GM12878 (cell line): ENCODE results near the gene NFATC2. TPM values are rescaled to one million over a fixed set of nuclear protein-coding genes. Genes with fewer than 3 reads are reported as not detected.

ENCODE experiments used
- ATAC-seq: fragments of 200-7000 bp; cut with Tn5 transposase; 3 replicates; pipeline ENCODE4 v1.9.1; 2020; ENCODE audit warnings: mild to moderate bottlenecking, moderate library complexity
- BruUV-seq: library from RNA; stranded (reverse); fragments of 400-500 nt; replicated peaks from 2 replicates; lab custom pipeline; 2021; lab: Mats Ljungman, UMichigan
- CTCF ChIA-PET: fragments of 300-600 bp; sonication (Branson Sonifier 250); formaldehyde crosslinking; extraction: SDS; loops from one replicate; lab custom pipeline; 2021; ENCODE audit warnings: inconsistent platforms; lab: Yijun Ruan, JAX
- POLR2A ChIA-PET: fragments of 350-600 bp; formaldehyde crosslinking; extraction: SDS; loops from one replicate; lab custom pipeline; 2021; ENCODE audit warnings: inconsistent platforms; lab: Charles Lee
- RAD21 ChIA-PET: fragments of 300-600 bp; sonication (Branson Sonifier 250); formaldehyde crosslinking; loops from one replicate; lab custom pipeline; 2023; ENCODE audit warnings: antibody characterized with exemption; ENCODE audit not compliant: unreplicated experiment; lab: Charles Lee
- SMC1A ChIA-PET: fragments of 300-600 bp; sonication (Branson Sonifier 250); formaldehyde crosslinking; loops from one replicate; lab custom pipeline; 2023; ENCODE audit not compliant: unreplicated experiment, uncharacterized antibody; lab: Charles Lee
- DNase-seq: peaks from one replicate; pipeline ENCODE4 v3.0.0-alpha.2; 2011; ENCODE audit warnings: low read depth, low spot score
- FAIRE-seq: peaks from 3 replicates; lab custom pipeline; 2011; peaks lifted over from hg19 to GRCh38; lab: Jason Lieb, UNC
- H2AFZ ChIP-seq: 2 replicates; pipeline ENCODE4 v1.6.0; 2011; ENCODE audit warnings: low read depth, low read length, control low read depth; ENCODE audit not compliant: control insufficient read depth
- H3K27ac ChIP-seq: 2 replicates; pipeline ENCODE4 v1.5.1; 2011; ENCODE audit warnings: control low read depth; ENCODE audit not compliant: control insufficient read depth, insufficient read depth
- H3K27me3 ChIP-seq, 2 experiments: replicated peaks in 1 of 2; 2 replicates each; pipeline versions ENCODE4 v1.6.0 to v1.6.1; 2011; ENCODE audit warnings: low read length in 1 of 2; ENCODE audit not compliant: control insufficient read depth in 2 of 2, insufficient read depth in 2 of 2
- H3K36me3 ChIP-seq, 2 experiments: 2 replicates each; pipeline ENCODE4 v1.5.1; 2011; ENCODE audit warnings: low read length in 1 of 2; ENCODE audit not compliant: control insufficient read depth in 2 of 2, insufficient read depth in 2 of 2
- H3K4me1 ChIP-seq: 2 replicates; pipeline ENCODE4 v1.6.1; 2011; ENCODE audit warnings: mild to moderate bottlenecking, low read length, moderate library complexity, mixed read lengths; ENCODE audit not compliant: control insufficient read depth, insufficient read depth
- H3K4me2 ChIP-seq: 2 replicates; pipeline ENCODE4 v1.6.0; 2011; ENCODE audit warnings: control low read depth; ENCODE audit not compliant: control insufficient read depth, insufficient read depth
- H3K4me3 ChIP-seq: fragments of 200-600 bp; sonication (generic); 2 replicates; pipeline ENCODE4 v1.5.1; 2016
- H3K79me2 ChIP-seq: 2 replicates; pipeline ENCODE4 v1.6.0; 2011; ENCODE audit warnings: low read length; ENCODE audit not compliant: control insufficient read depth, insufficient read depth
- H3K9ac ChIP-seq: 2 replicates; pipeline ENCODE4 v1.8.0; 2011; ENCODE audit warnings: low read length, control low read depth, mixed read lengths; ENCODE audit not compliant: control insufficient read depth, insufficient read depth
- H3K9me3 ChIP-seq: replicated peaks from 3 replicates; pipeline ENCODE4 v1.5.1; 2011; ENCODE audit warnings: mild to moderate bottlenecking, low read length; ENCODE audit not compliant: control insufficient read depth, insufficient read depth
- H4K20me1 ChIP-seq: 2 replicates; pipeline ENCODE4 v1.6.0; 2011; ENCODE audit not compliant: control insufficient read depth, insufficient read depth
- CBFB ChIP-seq: IDR thresholded peaks from 2 replicates; pipeline ENCODE4 v1.6.1; 2016; ENCODE audit warnings: antibody characterized with exemption, low read depth
- FOS ChIP-seq: IDR thresholded peaks from 3 replicates; pipeline ENCODE4 v1.6.1; 2011; ENCODE audit warnings: borderline replicate concordance; ENCODE audit not compliant: insufficient read length; ENCODE audit errors: extremely low read depth
- NR2C2 ChIP-seq: IDR thresholded peaks from 2 replicates; pipeline ENCODE4 v1.6.1; 2011; ENCODE audit warnings: borderline replicate concordance, low read depth; ENCODE audit not compliant: control insufficient read depth, insufficient read length
- SIN3A ChIP-seq: IDR thresholded peaks from 2 replicates; pipeline ENCODE4 v1.6.1; 2012; ENCODE audit warnings: low read depth, low read length, improper control_type of control experiment
- SIX5 ChIP-seq: IDR thresholded peaks from 2 replicates; pipeline ENCODE4 v1.6.1; 2011; ENCODE audit warnings: mild to moderate bottlenecking, low read depth, low read length, moderate library complexity; ENCODE audit not compliant: severe bottlenecking
- SMAD1 ChIP-seq: fragments of 450-650 bp; IDR thresholded peaks from 2 replicates; pipeline ENCODE4 v1.6.1; 2018; ENCODE audit warnings: mild to moderate bottlenecking, low read depth; ENCODE audit not compliant: partially characterized antibody
- SMAD5 ChIP-seq: IDR thresholded peaks from 2 replicates; pipeline ENCODE4 v1.6.1; 2016; ENCODE audit warnings: antibody characterized with exemption, low read depth
- TCF3 ChIP-seq: IDR thresholded peaks from 2 replicates; pipeline ENCODE4 v1.6.1; 2012; ENCODE audit warnings: low read depth, mild to moderate bottlenecking, low read length, borderline replicate concordance; ENCODE audit not compliant: insufficient read depth
- WGBS: methylation state at CpG from one replicate; pipeline ENCODE4 v1.1.6; 2016; ENCODE audit warnings: low lambda C conversion rate; ENCODE audit not compliant: insufficient replicate concordance, insufficient coverage; ENCODE audit errors: missing lambda C conversion rate; 5-methylcytosine and 5-hydroxymethylcytosine counted together
- in situ Hi-C: fragments of 300-500 bp; cut with MboI; formaldehyde crosslinking; loops from 9 replicates; pipeline ENCODE4 v1.14.3; 2018; ENCODE audit warnings: mixed read lengths
- intact Hi-C: fragments of 100-400 bp; cut with micrococcal nuclease; formaldehyde crosslinking; loops from one replicate; pipeline ENCODE4 v1.14.2; 2022; ENCODE audit not compliant: unreplicated experiment
- polyA plus RNA-seq, 11 experiments: library from polyadenylated mRNA; depleted of rRNA in 4 of 11; unstranded in 6 of 11; stranded (reverse) in 5 of 11; fragments of >200 nt; fragmentation: Nextera tagmentation in 4 of 11; fragmentation: Illumina TruSeq in 1 of 11; extraction: Ambion mirVana in 4 of 11; extraction: Trizol in 1 of 11; gene quantifications; 1 replicate in 1 of 11; 2 replicates in 10 of 11; pipeline versions ENCODE4 v1.2.1 to v1.2.3, GENCODE V29; 2011 to 2016; ENCODE audit warnings: inconsistent platforms in 2 of 11, missing spikeins in 2 of 11, low read depth in 1 of 11
- total RNA-seq, 4 experiments: library from RNA; depleted of rRNA in 3 of 4; stranded (reverse); fragments of >200 nt in 3 of 4; fragmentation: Illumina TruSeq in 1 of 4; extraction: Trizol in 1 of 4; gene quantifications; 2 replicates each; pipeline versions ENCODE4 v1.2.1 to v1.2.3, GENCODE V29; 2013 to 2021
- TF ChIP-seq, protein P1 (sequence below): IDR thresholded peaks from 2 replicates; pipeline ENCODE4 v1.6.1; 2012; ENCODE audit warnings: low read depth, low read length, improper control_type of control experiment
- TF ChIP-seq, protein P2 (sequence below): fragments of 450-650 bp; formaldehyde crosslinking; IDR thresholded peaks from 2 replicates; pipeline ENCODE4 v1.4.0; 2020; ENCODE audit warnings: mild to moderate bottlenecking, moderate library complexity

Gene NFATC2
- total and polyA plus RNA-seq, 10 of the 15 experiments (the other 5 are each of a cell fraction or from before 2014, with no cell fraction given): 3.3 to 20.0 (median 7.3) TPM

DNA sequence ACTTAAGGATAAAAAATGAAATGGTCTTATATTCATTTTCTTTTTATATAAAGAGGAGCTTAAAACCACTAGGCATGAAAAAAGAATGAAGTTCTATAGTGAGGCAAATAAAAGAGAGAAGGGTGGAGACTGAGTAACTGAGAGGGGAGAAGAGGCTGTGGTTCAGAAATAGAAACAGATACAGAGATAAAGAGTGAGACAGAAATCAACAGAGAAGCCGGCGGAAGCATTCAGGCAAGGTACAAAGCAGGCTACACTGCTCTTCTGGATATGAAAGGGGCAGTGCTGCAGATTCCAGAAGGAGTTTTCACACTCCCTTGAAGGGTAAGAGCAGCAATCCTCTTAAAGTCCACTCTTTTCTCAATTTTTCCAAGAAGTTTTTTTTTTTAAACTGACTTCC, 29.9 kb downstream of the NFATC2 start:
- Histone ChIP-seq H3K4me2 (no peak overlapping the region), H4K20me1 (no peaks in the 10 kb centered on the region), H3K4me3 (no peak overlapping the region), H3K4me1 (no peaks in the 10 kb centered on the region), H3K27ac (no peak overlapping the region), H3K36me3 (peaks cover 10 to 14% of the 10 kb centered on the region in 2 experiments; a peak in 3 of 4 replicates), H2AFZ (no peak overlapping the region), H3K9me3 (no peaks in the 10 kb centered on the region), H3K79me2 (no peaks in the 10 kb centered on the region), H3K9ac (no peak overlapping the region), H3K27me3 (no peaks in the 10 kb centered on the region)
- FAIRE-seq (no peak), DNase-seq (no peak), ATAC-seq (no peak)
- in situ Hi-C loops: no loop called here
- ChIA-PET SMC1A (interaction anchor here (3.7 kb wide), 1 partner anchor 12 kb away, joined by 13 read pairs; no protein-coding TSS in a partner anchor), POLR2A (no interaction called here), CTCF (interaction anchor here (0.7 kb wide), 1 partner anchor 720 kb away, joined by 3 read pairs; no protein-coding TSS in a partner anchor), RAD21 (no interaction called here)
- BruUV-seq: no TSS peak
- 83% methylated on average over 2 of the region's 2 CpGs for WGBS
- TF ChIP-seq, protein P1, sequence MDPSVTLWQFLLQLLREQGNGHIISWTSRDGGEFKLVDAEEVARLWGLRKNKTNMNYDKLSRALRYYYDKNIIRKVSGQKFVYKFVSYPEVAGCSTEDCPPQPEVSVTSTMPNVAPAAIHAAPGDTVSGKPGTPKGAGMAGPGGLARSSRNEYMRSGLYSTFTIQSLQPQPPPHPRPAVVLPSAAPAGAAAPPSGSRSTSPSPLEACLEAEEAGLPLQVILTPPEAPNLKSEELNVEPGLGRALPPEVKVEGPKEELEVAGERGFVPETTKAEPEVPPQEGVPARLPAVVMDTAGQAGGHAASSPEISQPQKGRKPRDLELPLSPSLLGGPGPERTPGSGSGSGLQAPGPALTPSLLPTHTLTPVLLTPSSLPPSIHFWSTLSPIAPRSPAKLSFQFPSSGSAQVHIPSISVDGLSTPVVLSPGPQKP: no peak
- no peak for TF ChIP-seq CBFB
- TF ChIP-seq TCF3: no peak
- no peak for TF ChIP-seq SMAD1
- intact Hi-C loops: no loop called here

DNA sequence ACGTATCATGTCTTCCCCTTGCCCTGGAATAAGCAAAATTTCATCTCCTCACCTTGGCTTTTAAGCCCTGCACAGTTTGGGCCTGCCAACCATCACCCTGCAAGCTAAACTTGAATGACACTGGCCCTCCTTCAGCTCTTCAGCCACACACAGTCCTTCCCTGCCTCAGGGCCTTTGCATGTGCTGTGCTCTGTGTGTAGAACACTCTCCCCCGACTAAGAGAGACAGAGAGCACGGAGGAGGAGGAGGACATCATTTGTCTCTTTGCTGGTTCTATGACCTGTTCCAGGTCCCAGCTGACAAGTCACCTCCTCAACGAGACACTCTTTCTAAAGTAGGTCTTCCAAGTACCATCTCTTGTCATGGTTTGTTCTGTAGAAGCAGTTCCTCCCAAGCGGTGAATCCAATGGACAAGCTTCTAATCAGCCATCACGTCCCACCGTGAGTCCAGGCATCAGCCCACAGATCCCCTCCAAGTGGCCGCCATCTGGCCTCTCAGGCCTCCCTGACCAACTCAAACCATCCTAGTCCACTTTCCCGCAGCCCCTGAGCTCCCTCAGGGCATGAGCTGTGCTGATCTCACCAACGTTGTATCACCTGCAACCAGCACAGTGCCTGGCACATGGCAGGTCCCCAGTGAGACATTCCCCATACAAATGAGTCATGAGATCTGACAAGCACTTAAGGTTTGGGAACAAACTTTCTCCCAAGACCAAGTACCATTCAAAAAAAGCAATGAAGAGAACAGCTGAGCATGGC, 30.5 kb downstream of the NFATC2 start:
- H3K4me2 ChIP-seq: no peak overlapping the region
- ATAC-seq (no peak), FAIRE-seq (no peak), DNase-seq (no peak)
- no peaks in the 10 kb centered on the region for H3K9me3 ChIP-seq
- ChIA-PET CTCF (interaction anchor here (0.7 to 1.1 kb wide), 2 partner anchors 49 to 719 kb away, joined by 3 read pairs; no protein-coding TSS in a partner anchor), SMC1A (interaction anchor here (3.7 kb wide), 1 partner anchor 11 kb away, joined by 13 read pairs; no protein-coding TSS in a partner anchor), RAD21 (no interaction called here), POLR2A (no interaction called here)
- H3K79me2 ChIP-seq: no peaks in the 10 kb centered on the region
- in situ Hi-C loops: no loop called here
- H3K9ac ChIP-seq: no peak overlapping the region
- no peak overlapping the region for H3K4me3 ChIP-seq
- no peaks in the 10 kb centered on the region for H3K4me1 ChIP-seq
- H3K27ac ChIP-seq: no peak overlapping the region
- no peak overlapping the region for H2AFZ ChIP-seq
- no peaks in the 10 kb centered on the region for H4K20me1 ChIP-seq
- 63% methylated on average over 10 of the region's 10 CpGs for WGBS
- intact Hi-C loops: no loop called here
- H3K27me3 ChIP-seq: no peaks in the 10 kb centered on the region
- peaks cover 10 to 12% of the 10 kb centered on the region in 2 experiments; a peak in 3 of 4 replicates for H3K36me3 ChIP-seq
- no TSS peak for BruUV-seq
- TF ChIP-seq FOS (no peak), SIX5 (no peak), SIN3A (no peak), SMAD5 (no peak), NR2C2 (no peak)
- TF ChIP-seq, protein P2, sequence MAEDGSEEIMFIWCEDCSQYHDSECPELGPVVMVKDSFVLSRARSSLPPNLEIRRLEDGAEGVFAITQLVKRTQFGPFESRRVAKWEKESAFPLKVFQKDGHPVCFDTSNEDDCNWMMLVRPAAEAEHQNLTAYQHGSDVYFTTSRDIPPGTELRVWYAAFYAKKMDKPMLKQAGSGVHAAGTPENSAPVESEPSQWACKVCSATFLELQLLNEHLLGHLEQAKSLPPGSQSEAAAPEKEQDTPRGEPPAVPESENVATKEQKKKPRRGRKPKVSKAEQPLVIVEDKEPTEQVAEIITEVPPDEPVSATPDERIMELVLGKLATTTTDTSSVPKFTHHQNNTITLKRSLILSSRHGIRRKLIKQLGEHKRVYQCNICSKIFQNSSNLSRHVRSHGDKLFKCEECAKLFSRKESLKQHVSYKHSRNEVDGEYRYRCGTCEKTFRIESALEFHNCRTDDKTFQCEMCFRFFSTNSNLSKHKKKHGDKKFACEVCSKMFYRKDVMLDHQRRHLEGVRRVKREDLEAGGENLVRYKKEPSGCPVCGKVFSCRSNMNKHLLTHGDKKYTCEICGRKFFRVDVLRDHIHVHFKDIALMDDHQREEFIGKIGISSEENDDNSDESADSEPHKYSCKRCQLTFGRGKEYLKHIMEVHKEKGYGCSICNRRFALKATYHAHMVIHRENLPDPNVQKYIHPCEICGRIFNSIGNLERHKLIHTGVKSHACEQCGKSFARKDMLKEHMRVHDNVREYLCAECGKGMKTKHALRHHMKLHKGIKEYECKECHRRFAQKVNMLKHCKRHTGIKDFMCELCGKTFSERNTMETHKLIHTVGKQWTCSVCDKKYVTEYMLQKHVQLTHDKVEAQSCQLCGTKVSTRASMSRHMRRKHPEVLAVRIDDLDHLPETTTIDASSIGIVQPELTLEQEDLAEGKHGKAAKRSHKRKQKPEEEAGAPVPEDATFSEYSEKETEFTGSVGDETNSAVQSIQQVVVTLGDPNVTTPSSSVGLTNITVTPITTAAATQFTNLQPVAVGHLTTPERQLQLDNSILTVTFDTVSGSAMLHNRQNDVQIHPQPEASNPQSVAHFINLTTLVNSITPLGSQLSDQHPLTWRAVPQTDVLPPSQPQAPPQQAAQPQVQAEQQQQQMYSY: no peak
